ENCODE measurements around the gene PALB2.

PALB2 gene

DNA sequence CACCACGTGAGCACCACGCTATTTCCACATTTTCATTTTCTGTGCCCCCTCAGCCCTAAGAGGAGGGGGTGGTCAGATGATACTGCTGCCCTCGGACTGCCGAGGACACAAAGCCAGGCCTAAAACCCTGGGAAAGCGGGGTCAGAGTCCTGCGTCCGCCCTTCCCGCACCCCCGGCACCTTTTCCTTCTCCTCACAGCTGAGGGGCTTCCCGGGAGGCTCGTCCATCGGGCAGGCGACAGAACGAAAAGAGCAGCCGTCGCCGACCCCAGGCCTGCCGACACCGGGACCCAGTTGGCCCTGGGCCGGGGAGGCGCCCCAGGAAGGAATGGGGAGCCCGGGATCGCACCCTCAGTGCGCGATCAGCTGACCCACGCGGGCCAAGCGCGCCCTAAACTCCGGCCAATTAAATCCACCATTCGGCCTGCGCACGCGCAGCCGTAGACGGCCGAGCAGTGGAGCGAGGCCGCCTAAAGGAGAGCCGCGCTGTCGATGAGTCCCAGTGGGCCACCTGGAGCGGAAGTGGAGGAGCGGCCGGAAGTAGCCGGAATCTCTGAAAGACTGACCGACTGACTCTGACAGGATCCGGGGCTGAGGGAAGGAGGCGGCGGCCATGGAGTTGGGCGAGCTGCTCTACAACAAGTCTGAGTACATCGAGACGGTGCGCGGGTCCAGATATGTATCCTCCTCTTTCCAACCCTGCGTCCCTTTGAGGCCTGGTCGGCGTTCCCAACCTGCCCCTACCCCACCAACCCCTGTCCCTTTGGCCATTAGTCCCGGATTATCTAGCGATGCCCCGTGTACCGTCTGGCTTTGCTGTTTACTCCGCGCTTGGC is at the start of gene PALB2, which contains the start of gene DCTN5:
TSS of gene PALB2 (minus strand) at position 380 of the 835 bp plus-strand sequence. CDS start at position 227, 153 bp downstream.
TSS of gene DCTN5 (plus strand) at position 536 of the 835 bp plus-strand sequence. CDS start at position 613, 77 bp downstream.
- DNase-seq (ENCODE audit: low spot score), result peak; percentile 97

DNA sequence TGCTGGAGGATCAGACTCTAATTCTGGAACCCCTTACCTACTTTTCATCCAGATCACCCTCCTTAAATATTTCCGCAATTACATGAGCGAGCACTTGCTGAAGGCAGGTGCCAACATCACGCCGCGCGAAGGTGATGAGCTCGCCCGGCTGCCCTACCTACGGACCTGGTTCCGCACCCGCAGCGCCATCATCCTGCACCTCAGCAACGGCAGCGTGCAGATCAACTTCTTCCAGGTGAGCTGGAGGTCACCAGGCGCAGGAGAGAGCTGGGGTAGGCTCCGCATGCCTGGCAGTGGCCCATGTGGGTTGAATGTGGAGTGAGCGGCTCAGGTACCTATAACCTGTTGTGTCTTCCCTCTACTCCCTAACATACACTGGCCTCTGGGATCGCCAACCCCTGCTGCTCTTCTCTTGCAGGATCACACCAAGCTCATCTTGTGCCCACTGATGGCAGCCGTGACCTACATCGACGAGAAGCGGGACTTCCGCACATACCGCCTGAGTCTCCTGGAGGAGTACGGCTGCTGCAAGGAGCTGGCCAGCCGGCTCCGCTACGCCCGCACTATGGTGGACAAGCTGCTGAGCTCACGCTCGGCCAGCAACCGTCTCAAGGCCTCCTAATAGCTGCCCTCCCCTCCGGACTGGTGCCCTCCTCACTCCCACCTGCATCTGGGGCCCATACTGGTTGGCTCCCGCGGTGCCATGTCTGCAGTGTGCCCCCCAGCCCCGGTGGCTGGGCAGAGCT is 48.5 kb upstream of the PALB2 start:
- DNase-seq (ENCODE audit: low spot score), result no peak

DNA sequence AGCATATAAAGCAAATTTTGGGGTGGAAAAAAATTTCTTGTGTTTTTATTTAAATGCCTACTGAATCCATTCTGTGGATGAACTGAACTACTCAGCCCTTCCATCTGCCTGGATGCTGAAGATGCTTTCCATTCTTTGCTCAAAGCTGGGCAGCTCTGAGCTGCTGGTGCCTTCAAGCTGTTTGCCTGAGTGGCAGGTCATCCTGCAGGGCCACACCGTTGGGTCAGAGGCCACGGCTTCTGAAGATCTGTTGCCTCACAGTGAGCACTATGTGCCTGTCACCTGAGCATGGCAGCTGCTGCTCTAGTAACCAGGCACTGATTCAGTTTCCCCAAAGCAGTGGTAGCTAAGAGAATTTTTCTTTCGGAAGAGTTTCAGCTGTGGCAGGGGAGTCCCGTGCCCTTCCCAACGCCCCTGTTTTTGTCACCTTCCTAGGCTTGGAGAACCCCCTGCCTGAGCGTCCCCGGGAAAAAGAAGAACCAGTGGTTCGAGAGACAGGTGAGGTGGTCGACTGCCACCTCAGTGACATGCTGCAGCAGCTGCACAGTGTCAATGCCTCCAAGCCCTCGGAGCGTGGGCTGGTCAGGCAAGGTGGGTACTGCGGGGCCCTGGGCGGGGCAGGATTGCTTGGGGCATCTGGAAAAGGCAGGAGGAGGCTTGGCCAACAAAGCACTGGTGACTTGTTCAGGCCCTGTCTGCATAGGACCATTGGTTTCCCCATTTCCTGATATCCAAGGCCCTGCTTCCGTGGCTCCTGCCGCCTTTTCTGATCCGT is 46.1 kb upstream of the PALB2 start:
- no peak for DNase-seq (ENCODE audit: low spot score)

DNA sequence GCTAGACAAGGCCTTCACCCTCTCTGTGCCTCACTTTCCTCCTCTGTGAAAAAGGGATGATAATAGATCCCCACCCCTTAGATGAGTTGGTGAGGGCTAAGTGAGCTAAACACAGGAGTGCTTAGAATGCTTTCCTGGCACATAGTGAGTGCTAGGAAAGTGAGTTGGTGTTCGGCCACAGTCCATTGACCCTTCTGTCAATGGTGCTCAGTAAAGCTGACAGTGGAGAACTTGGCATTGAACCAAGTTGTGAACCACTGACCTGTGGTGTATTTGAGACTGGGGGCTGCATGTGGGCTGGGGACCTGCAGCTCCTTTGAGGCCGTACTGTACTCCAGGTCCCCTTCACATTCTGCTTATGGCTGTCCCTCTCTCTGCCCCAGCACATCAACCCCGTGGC is 42.4 kb upstream of the PALB2 start:
- DNase-seq (ENCODE audit: low spot score), result no peak

DNA sequence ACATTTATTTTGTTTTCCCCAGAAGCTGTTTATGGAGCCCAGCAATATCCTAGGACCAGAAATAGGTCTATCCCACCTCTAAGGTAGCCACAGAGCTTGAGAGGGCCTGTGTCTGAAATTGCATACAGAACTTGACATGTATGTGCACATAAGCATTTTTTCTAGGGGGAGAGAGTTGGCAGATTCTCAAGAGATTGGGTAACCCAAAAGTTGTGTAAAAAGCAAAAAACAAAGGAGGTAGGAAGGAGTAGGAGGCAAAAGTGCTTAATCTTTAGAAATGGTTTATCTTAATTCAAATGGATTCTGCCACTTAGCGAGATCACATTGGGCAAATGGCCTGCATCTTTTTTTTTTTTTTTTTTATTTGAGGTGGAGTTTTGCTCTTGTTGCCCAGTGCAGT is 41.1 kb upstream of the PALB2 start:
- DNase-seq (ENCODE audit: low spot score), result no peak

DNA sequence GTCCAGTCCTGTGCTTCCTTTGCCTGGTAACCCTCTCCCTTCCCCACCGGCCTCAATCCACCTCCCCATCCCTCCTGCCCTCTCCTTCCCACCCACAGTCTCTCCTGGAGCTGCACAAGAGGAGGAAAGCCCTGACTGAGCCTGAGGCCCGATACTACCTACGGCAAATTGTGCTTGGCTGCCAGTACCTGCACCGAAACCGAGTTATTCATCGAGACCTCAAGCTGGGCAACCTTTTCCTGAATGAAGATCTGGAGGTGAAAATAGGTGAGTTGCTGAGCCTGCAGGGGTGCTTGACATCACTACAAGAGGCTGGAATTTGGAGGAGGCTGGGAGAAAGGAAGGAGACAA is 38.9 kb upstream of the PALB2 start:
- no peak for DNase-seq (ENCODE audit: low spot score)

DNA sequence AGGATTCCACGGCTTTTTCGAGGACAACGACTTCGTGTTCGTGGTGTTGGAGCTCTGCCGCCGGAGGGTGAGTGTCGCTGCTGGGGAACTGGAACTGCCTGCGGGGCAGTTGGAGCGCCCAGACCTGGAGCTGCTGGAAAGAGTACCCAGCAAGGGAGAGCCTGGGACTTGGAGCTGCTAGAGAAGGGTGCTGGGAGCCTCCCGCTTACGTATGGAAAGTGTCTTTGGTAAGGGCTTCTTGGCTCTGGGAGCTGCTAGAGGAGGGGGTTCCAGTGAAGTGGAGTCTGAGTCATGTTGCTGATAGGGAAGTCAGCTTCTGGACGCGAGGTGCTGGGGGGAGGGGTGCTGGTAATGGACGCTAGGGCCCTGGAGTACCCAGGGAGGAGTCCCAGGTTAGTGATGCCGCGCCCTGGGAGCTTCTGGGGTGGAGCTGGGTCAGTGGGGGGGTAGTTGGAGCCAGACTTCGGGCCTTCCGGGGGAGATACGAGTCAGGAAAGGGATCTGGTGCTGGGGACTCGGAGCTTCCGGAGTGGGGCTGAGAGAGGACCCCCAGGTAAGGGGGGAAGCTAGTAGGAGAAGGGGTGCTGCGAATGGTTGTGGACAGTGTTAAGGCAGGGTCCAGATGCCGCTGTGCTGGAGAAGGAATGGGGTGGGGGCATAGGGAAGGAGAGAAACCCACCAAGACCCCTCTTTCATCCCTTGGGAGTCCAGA is 38.3 kb upstream of the PALB2 start:
- peak; percentile 69 for DNase-seq (ENCODE audit: low spot score)

DNA sequence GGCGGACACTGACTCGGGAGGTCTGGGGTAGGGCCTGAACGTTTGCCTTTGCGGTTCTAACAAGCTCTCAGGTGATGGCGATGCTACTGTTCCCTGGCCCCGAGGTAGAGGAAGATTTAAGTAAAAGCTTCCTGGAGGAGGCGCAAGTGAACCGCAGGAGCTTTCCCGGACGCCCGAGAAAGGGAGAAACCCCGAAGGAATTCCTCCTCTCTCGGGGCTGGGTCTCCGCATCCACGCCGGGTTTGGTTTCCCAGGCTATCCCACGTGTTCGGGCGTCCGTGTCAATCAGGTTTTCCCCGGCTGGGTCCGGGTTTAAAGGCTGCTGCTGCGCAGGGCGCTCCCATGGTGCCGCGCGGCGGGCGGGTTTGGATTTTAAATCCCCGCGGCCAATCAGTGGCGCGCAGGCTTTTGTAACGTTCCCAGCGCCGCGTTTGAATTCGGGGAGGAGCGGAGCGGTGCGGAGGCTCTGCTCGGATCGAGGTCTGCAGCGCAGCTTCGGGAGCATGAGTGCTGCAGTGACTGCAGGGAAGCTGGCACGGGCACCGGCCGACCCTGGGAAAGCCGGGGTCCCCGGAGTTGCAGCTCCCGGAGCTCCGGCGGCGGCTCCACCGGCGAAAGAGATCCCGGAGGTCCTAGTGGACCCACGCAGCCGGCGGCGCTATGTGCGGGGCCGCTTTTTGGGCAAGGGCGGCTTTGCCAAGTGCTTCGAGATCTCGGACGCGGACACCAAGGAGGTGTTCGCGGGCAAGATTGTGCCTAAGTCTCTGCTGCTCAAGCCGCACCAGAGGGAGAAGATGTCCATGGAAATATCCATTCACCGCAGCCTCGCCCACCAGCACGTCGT is 37.5 kb upstream of the PALB2 start, which contains the start of gene PLK1:
TSS of gene PLK1 (plus strand) at position 460 of the 844 bp plus-strand sequence. CDS start at position 504, 44 bp downstream.
- DNase-seq (ENCODE audit: low spot score), result peak; percentile 89

DNA sequence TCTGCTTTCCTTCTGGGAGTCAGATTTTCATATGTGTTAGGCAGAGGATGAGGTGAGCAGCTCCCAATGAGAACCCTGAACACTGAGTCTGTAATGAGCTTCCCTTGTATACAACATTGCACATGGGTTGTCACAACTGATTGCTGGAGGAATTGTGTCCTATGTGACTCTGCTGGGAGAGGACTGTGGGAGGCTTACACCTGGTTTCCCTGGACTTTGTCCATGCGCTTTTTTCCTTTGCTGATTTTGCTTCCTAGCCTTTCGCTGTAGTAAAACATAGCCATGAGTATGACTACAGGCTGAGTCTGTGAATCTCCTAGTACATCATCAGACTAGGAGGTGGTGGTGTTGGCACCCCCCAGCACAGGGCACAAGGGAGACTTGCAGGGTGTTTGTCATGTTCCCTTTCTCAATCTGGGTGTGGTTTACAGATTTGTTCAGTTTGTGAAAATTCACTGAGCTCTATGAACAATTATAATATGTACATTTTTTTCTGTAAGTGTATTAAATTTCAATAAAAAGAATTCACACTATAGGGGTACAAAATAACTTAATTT is 35.9 kb upstream of the PALB2 start:
- peak; percentile 62 for DNase-seq (ENCODE audit: low spot score)

DNA sequence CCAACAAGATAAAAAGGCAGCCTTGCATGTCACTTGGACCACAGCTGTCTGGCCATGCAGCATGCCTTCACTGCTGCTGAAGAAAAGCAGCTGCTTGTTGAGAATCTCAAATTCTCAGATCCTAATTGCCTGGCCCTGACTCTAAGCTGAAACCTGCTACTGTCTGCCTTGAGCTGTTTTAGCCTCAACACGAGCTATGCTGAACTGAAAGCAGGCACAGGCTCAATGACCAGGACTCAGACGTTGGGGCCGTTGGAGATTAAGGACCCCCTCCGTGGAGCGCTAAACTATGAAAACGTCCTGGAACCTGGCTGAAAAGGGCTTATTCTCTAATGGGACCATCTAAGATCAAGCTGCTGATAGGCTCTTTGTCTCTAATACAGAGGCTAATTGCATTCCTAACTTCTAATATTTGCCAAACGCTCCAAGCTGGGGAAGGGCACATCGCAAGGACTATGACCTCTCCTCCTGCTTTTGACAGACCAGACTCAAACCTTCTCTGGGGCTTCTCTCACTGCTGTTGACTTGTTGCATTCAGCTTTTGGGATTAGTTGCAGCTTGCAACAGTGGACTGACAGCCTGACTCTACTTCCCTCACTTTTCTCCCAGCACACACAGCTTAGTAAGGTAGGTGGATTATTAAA is 33.0 kb upstream of the PALB2 start:
- DNase-seq (ENCODE audit: low spot score), result no peak

DNA sequence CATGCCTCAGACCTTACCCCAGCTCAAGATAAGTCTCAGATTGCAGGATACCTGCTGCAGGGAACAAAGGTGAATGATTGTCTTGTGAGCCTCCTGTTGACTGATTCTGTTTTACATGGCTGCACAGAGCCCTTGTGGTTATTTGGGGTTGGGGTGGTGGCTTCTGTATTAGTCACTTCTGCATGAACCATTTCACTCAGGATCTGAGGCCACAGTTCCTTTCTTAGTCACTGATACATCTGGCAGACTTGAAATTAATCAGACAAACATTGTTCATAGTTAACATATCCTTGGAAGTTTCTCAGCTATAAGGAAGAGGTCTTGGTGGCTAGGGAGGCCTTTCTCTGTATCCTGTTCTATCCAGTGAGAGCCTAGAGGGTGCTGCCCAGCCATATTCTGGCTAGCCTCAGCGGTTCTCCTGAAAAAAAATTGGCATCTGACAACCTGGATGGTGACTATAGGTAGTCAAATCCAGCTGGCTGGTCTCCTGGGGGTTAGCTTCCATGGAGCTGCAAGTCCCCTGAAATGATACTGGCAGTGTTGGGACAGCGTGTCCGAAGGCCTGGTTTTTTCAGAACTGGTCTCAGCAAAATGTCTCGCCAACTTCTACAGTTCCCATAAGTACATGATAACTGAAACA is 29.1 kb upstream of the PALB2 start:
- peak; percentile 68 for DNase-seq (ENCODE audit: low spot score)

DNA sequence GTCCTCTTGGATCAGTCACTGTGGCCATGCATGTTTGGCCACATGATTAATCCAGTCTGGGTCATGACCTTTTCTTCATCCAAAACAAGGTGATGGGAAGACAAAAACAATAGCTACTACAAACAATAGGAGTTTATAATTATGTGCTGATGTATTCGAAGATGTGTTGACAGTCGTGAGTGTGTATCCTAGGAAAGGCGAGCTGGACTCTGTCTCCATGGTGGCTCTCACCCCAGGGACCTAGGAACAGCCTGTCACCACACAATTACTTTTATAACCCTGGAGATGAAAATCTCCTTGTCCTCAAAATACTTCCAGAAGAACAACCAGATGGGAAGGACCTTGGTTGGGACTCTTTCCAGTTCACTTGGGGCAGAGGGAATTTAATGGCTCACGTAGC is 27.8 kb upstream of the PALB2 start:
- DNase-seq (ENCODE audit: low spot score), result no peak

DNA sequence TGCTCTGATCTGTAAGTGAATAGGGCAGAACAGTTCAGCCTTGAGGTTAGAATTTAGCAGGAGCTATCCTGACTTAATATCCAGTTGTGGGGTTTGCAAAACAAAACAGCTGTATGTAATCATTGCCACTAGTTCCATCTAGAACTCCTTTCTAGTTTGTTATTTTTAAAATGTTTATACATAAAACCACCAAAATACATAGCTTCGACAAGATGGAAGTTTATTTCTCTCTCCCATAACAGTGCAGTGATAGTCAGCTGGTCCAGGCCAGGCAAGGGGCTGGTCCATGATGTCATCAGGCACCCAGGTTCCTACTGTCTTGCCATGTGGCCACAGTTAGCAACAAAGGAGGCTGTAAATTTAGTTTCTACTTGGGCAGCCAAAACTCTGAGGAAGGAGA is 27.1 kb upstream of the PALB2 start:
- no peak for DNase-seq (ENCODE audit: low spot score)

DNA sequence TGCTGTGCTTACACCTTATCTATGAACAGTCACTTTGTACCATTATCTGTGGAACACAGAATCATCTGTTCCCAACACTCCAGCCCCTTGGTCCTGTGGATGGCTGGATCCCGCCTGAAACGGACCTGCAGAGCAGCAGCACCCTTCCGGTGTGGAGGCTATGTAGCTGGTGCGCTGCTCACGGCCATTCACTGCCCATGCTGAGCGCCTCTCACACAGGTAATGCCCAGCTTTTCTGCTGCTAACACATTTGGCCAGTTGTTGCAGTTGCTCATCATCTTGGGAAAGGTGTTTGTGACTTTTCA is 26.2 kb upstream of the PALB2 start:
- DNase-seq (ENCODE audit: low spot score), result no peak

DNA sequence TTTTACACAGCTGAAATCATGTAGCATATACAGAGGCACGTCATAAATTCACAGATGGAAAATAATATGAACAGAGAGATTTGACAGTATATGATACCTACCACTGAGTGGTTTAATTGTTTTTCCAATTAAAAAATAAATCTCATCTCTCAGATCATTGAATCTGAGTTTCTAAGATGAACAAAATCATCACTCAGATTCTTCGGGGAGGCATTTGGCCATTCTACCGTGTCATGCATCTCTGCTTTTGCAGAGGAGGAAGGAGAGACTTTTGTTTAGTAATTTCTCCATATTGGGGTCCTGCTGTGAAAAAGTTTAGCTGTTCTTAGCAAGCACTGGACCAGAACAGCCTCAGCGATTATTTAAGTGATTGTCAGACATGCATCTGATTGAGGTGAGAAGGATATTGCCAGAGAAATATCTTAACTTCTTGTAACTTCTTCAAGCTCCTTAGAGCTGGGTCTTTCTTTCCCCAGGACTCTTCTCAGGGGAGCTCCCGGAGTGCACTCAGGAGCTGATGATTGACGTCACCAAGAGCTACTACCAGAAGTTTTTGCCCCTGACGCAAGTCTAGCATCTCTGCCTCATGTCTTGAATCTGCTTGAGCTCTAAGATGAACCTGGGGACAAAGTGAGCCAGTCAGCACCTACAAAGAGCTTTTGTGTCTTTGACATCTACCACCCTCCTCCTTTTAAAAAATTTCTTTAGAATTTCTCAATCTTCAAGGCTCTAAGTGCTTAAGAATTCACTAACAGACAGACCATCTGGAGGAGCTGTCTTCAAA is 25.7 kb upstream of the PALB2 start:
- no peak for DNase-seq (ENCODE audit: low spot score)

DNA sequence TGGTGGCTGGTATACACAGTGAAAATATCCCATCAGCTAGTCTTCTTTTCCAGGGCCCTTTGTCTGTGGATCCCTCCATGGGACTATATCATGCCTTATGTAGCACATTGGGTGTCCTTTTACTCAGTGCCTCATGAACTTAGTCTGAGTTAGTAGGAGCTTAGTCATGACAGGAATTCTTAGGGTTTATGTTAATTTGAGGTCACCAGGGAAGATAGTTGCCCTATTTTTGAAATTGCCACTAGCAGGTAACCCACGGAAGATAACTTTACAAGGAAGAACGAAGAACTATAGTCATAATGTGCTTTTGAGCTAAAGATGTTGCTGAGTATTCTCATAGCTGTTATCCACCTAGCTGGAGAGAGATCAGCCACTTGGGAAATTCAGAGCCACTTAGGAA is 22.8 kb upstream of the PALB2 start:
- DNase-seq (ENCODE audit: low spot score), result no peak

DNA sequence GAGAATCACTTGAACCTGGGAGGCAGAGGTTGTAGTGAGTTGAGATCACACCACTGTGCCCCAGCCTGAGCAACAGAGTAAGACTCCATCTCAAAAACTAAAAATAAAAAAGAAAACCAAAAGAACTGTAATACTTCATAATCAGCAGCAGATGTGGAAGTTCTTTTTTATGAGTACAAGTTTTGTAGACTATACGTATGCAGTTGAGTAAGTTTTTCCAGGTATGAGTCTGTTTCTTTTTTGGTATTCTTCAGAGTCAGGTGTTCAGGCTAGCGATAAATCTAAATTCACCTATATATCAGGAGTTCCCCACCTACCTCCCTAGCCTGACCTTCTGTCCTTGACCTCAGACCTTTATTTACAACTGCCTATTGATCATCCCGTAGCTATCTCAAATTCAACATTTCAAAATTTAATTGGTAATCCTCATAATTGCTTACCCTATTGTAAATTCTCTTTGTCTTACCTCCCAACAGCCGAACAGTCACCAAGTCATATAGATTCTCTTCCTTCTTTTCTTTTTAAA is 10.9 kb upstream of the PALB2 start:
- no peak for DNase-seq (ENCODE audit: low spot score)

DNA sequence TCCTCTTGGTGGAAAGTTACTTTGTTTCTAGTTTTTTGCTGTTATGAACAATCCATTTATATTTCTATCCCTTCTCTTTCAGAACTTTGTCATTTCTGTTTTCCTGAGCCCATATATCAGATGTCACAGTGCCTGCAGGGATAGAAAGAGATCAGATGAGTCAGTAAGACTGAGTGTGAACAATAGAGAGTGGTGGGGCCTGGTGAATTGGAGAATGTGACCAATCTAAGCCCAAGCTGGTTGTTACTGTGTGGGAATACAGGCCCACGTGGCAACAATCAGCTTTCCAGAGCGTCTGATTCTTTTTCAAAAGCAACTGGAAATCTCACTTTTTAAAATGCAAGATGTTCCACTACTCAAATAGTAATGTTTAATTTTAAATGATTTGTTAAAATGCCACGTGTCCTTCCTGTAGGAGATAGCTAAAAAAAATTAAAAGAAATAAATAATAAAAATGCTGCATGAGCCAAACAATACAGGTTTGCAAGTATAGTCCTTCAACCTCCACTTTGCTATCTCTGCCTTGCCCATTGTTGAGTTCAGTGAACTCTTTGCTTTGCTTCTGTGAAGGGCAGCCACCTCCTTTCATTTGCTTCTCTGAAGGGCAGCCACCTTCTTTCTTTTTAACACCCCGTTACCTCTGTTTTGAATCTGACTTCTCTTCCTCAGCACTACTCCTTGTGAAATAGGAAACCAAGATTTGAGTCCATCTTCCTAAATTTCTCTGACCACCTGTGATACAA is 9.7 kb upstream of the PALB2 start:
- no peak for DNase-seq (ENCODE audit: low spot score)
